Kidney (tissue), 14 donors: ENCODE data around the gene PKMYT1. TPM values are rescaled to one million over a fixed set of nuclear protein-coding genes. Genes with fewer than 3 reads are reported as not detected.

Experiments used
- DNase-seq, 5 donors: peaks; one replicate each; pipeline ENCODE4 v3.0.0-alpha.2; 2013 to 2020
- FAIRE-seq: peaks from 2 replicates; lab custom pipeline; 2012; peaks lifted over from hg19 to GRCh38; lab: Jason Lieb, UNC
- H3K27ac ChIP-seq, 2 donors: one replicate each; pipeline ENCODE4 v1.7.0; 2013; ENCODE audit warnings: low read depth in 2 of 2, low read length in 2 of 2, inconsistent platforms in 1 of 2
- H3K27me3 ChIP-seq: one replicate; pipeline ENCODE4 v1.7.1; 2013; ENCODE audit warnings: low read length, inconsistent platforms; ENCODE audit not compliant: control insufficient read depth, insufficient read depth
- H3K36me3 ChIP-seq, 3 donors: one replicate each; pipeline versions ENCODE4 v1.7.0 to v1.7.1; 2013; ENCODE audit warnings: low read length in 3 of 3, control low read depth in 1 of 3, inconsistent platforms in 1 of 3; ENCODE audit not compliant: insufficient read depth in 3 of 3, control insufficient read depth in 2 of 3
- H3K4me1 ChIP-seq, 3 donors: one replicate each; pipeline versions ENCODE4 v1.7.0 to v1.7.1; 2013; ENCODE audit warnings: low read length in 3 of 3, inconsistent platforms in 1 of 3, low read depth in 1 of 3; ENCODE audit not compliant: control insufficient read depth in 2 of 3, insufficient read depth in 2 of 3
- H3K4me3 ChIP-seq, 3 donors: one replicate each; pipeline versions ENCODE4 v1.7.0 to v1.8.1; 2013; ENCODE audit warnings: low read length in 3 of 3, control low read depth in 1 of 3, inconsistent platforms in 1 of 3
- H3K9ac ChIP-seq, 3 donors: one replicate each; pipeline versions ENCODE4 v1.7.0 to v1.7.1; 2013; ENCODE audit warnings: low read length in 3 of 3, control low read depth in 1 of 3, inconsistent platforms in 1 of 3
- H3K9me3 ChIP-seq, 3 donors: one replicate each; pipeline versions ENCODE4 v1.7.0 to v1.7.1; 2013; ENCODE audit warnings: low read length in 3 of 3, control low read depth in 1 of 3, inconsistent platforms in 1 of 3; ENCODE audit not compliant: control insufficient read depth in 2 of 3, insufficient read depth in 1 of 3
- intact Hi-C: fragments of 100-400 bp; cut with DNase I; formaldehyde crosslinking; loops from one replicate; pipeline ENCODE4 v1.11.1; 2022
- polyA plus RNA-seq: library from polyadenylated mRNA; stranded (reverse); fragments of 350-450 nt; fragmentation: Illumina TruSeq; extraction: RNeasy Lipid Tissue Mini Kit (QIAGEN cat#74804); gene quantifications from one replicate; pipeline ENCODE4 v1.2.3, GENCODE V29; 2014; ENCODE audit warnings: low read depth, low replicate concordance; ENCODE audit not compliant: insufficient read depth
- total RNA-seq: library from RNA; stranded (reverse); fragmentation: NEBNext Ultra II Directional; extraction: Animal tissue kit (Norgen Biotek cat#: 25700); gene quantifications from one replicate; pipeline ENCODE4 v1.2.1, GENCODE V29; 2021
- TF ChIP-seq, protein P1 (sequence below): IDR thresholded peaks from 3 replicates; pipeline ENCODE4 v1.5.1; 2012; ENCODE audit warnings: mild to moderate bottlenecking, moderate library complexity, borderline replicate concordance; ENCODE audit not compliant: insufficient read depth; ENCODE audit errors: extremely low read depth
- donor health status: control.
- donor health status: control.
- donor health status: control.
- donor health status: control.
- donor health status: control.
- donor health status: DM: yes; HTN: yes; CAD: no.
- donor health status: Normal renal cell carcinoma (clear cell type).

The PKMYT1 gene
- total and polyA plus RNA-seq, 2 donors from 2014 or later: 0.97 to 2.2 TPM

DNA sequence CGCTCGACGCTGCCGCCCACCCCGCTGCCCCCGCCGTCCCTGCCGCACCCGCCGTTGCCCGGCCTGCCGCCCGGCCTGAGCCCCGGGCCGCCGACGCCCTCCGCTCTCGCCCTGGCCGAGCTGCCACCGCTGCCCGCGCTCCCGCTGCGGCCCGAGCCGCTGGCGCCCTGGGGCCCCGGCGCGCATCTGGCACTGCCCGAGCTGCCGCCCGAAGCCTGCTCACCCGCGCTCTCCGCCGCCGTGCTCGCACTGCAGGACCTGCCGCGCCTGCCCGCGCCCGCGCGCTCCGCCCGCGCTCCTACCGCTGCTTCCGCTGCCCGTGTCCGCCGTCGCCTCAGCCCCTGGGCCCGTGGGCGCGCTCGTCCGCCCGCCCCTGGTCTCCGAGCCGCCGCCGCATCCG, 24.1 kb upstream of the PKMYT1 start:
- H3K4me1 ChIP-seq: peaks cover 0 to 3% (median 0%) of the 10 kb centered on the region in 3 donors
- peaks cover 2% of the 10 kb centered on the region for H3K27me3 ChIP-seq
- TF ChIP-seq, protein P1, sequence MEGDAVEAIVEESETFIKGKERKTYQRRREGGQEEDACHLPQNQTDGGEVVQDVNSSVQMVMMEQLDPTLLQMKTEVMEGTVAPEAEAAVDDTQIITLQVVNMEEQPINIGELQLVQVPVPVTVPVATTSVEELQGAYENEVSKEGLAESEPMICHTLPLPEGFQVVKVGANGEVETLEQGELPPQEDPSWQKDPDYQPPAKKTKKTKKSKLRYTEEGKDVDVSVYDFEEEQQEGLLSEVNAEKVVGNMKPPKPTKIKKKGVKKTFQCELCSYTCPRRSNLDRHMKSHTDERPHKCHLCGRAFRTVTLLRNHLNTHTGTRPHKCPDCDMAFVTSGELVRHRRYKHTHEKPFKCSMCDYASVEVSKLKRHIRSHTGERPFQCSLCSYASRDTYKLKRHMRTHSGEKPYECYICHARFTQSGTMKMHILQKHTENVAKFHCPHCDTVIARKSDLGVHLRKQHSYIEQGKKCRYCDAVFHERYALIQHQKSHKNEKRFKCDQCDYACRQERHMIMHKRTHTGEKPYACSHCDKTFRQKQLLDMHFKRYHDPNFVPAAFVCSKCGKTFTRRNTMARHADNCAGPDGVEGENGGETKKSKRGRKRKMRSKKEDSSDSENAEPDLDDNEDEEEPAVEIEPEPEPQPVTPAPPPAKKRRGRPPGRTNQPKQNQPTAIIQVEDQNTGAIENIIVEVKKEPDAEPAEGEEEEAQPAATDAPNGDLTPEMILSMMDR: no peak
- no peak for DNase-seq
- no peak overlapping the region for H3K9ac ChIP-seq
- no peak overlapping the region for H3K27ac ChIP-seq
- H3K36me3 ChIP-seq: no peaks in the 10 kb centered on the region
- no peak for FAIRE-seq
- intact Hi-C loops: no loop called here
- no peaks in the 10 kb centered on the region for H3K9me3 ChIP-seq
- H3K4me3 ChIP-seq: no peak overlapping the region

DNA sequence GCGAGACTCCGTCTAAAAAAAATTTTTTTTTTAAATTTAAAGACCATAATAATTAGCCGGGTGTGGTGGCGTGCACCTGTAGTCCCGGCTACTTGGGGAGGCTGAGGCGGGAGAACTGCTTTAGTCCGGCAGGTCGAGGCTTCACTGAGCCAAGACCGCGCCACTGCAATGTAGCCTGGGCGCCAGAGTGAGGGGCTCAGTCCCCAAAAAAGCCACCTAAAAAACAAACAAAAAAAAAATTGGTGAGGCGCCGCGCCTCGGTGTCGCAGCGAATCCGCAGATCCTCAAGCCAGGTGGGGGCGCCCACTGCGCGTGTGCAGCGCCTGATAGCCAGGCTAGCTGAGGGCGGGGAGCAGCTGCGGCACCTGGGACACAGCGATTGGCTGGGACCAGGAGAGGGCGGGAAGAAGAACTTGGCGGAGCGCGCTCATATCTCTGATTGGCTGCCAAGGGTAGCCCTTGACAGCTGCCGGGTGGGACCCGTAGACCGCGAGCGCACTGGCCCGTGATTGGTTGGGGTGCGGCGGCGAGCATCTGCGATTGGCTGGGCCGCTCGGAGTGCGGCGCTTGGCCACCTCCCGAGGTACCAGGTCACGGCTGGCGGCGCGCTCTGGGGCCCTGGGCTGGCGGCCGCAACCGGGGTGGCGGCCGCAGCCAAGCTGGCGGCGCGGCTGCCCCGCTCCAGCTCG, 23.5 kb upstream of the PKMYT1 start:
- FAIRE-seq: peak; percentile 87
- no peaks in the 10 kb centered on the region for H3K36me3 ChIP-seq
- no peak overlapping the region for H3K9ac ChIP-seq
- H3K9me3 ChIP-seq: no peaks in the 10 kb centered on the region
- H3K4me1 ChIP-seq: peaks cover 0 to 3% (median 0%) of the 10 kb centered on the region in 3 donors
- H3K27me3 ChIP-seq: peaks cover 2% of the 10 kb centered on the region
- H3K4me3 ChIP-seq: no peak overlapping the region
- intact Hi-C loops: no loop called here
- TF ChIP-seq, protein P1: peak; percentile 81
- no peak overlapping the region for H3K27ac ChIP-seq
- DNase-seq: peak; percentile 98 to 99 (median 99)

GRCh38 chr16:3001316-3001715, 21.1 kb upstream of the PKMYT1 start:
- H3K4me3 ChIP-seq: no peak overlapping the region
- TF ChIP-seq, protein P1: no peak
- no peaks in the 10 kb centered on the region for H3K9me3 ChIP-seq
- no peak overlapping the region for H3K9ac ChIP-seq
- H3K4me1 ChIP-seq: no peaks in the 10 kb centered on the region
- no peaks in the 10 kb centered on the region for H3K36me3 ChIP-seq
- intact Hi-C loops: no loop called here
- DNase-seq (no peak), FAIRE-seq (no peak)
- H3K27me3 ChIP-seq: no peaks in the 10 kb centered on the region
- no peak overlapping the region for H3K27ac ChIP-seq
